Measurements from ENCODE around the gene CRTC3. TPM values are rescaled to one million over a fixed set of nuclear protein-coding genes. Genes with fewer than 3 reads are reported as not detected.
"Not testable (repeated sequence)": the region's sequence is repeated elsewhere in the genome, so short reads cannot be mapped to it uniquely, and the experiment has no call there.

CRTC3 gene
- total RNA-seq, 1 experiment from 2014 or later: 5.9 TPM

DNA sequence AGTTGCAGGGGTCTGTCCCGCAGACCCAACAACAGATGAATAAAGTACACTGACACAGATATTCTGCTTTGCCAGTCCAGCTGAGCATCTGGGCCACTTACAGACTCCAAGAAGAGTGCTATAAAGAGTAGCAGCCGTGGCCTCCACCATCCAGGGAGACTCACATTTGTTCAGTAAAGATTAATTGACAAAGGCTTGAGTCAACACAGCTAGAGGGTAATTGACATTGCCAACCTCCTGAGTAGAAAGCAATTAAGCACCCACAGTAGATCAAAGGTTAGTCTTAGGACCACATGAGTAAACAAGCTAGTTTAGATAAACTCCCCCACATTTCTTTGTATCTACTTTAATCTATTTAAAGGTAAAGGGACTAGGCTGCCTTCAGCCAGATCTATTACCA is 16.3 kb upstream of the CRTC3 start:
- in situ Hi-C loops (cut with HindIII; ENCODE audit: low sequenced_read_pairs): no loop called here
- no peak for DNase-seq (ENCODE audit: low spot score)

GRCh38 chr15:90513893-90514292 is 15.8 kb upstream of the CRTC3 start:
- in situ Hi-C loops (cut with HindIII; ENCODE audit: low sequenced_read_pairs); DNase-seq (ENCODE audit: low spot score): not testable (repeated sequence)

DNA sequence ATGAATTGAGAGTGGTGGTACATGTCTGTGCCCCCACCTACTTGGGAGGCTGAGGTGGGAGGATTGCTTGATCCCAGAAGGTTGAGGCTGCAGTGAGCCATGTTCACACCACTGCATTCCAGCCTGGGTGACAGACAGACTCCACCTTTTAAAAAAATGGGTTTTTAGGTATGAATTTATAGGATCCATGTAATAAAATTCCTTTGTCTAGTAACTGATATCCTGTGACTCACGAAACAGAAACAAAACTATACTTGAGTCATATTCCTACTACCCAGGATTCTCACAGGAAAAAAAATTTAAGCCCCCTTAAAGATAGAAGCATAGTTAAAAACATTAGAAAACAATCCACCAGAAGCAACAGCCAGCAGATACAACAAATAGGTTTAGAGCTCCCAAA is 10.0 kb upstream of the CRTC3 start:
- in situ Hi-C loops (cut with HindIII; ENCODE audit: low sequenced_read_pairs): no loop called here
- DNase-seq (ENCODE audit: low spot score): no peak

GRCh38 chr15:90520365-90520764 is 9.4 kb upstream of the CRTC3 start:
- DNase-seq (ENCODE audit: low spot score): no peak
- in situ Hi-C loops (cut with HindIII; ENCODE audit: low sequenced_read_pairs): no loop called here

- in situ Hi-C loops (cut with HindIII; ENCODE audit: low sequenced_read_pairs): no loop called here
Observed at GRCh38 chr15:90523373-90523772, 6.3 kb upstream of the CRTC3 start.

DNA sequence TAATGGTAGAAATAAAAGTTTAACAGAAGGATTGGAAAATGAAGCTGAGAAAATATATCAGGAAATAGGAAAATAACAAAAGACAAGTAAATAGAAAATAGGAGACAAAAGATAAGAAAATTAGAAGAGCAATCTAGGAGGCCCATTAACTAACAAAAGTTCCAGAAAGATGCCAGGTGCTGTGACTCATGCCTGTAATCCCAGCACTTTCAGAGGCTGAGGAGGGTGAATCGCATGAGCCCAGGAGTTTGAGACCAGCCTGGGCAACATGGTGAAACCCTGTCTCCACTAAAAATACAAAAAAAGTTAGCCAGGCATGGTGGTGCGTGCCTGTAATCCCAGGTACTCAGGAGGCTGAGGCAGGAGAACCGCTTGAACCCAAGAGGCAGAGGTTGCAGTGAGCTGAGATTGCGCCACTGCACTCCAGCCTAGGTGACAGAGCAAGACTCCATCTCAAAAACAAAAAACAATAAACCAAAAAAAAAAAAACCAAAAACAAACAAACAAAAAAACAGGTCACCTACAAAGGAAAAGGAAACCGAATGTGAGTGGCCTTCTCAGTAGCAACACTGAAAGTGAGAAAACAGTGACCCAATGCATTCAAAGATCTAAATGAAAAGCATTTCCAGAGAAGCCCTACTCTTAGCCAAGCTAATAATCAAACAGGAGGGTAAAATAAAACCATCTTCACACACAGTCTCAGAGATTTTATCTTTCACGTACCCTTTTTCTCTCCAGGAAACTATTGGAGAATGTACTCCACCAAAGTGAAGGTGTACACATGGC is 5.5 kb upstream of the CRTC3 start:
- in situ Hi-C loops (cut with HindIII; ENCODE audit: low sequenced_read_pairs); DNase-seq (ENCODE audit: low spot score): not testable (repeated sequence)

More at GRCh38 chr15:90523373-90523772, 6.3 kb upstream of the CRTC3 start:
- DNase-seq (ENCODE audit: low spot score): no peak

- in situ Hi-C loops (cut with HindIII; ENCODE audit: low sequenced_read_pairs): no loop called here
- DNase-seq (ENCODE audit: low spot score): no peak
Observed at GRCh38 chr15:90529011-90529370, 732 bp upstream of the CRTC3 start.

DNA sequence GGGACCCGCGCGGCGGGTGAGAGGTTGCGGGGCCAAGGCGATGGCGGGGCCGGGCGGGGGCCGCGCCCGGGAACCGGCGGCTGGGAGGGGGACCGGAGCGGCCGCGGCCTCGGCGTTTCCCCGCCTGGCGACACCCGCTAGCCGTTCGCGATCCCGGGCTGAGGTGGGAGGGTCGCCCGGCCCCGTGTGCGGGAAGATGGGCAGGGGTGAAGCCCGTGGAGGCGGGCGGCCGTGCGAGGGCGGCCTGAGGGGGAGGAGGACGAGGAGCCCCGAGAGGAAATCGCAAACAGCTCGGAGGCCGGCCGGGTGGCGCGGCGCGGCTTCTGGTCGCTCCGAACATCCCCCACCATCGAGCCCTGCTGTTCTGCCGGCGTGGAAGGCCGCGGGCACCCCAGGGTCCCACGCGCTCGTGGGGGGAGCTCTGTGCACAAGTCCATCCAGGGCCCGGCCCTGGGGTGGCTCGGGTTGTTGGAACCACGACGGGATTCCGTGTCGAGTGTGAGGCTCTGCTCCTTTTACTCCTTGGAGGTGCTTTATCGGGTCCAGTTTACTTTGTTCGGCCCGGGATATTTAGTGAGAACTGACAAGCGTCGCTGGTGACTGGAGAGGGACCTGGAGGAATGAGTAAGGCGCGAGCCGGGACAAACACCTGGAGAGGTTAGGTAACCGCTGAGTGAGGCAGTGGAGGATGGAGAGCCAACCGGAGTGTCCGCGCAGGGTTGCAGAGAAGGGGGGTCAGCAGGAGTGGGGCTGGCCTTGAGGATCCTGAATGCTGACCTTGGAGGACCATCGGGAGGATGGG is 728 bp downstream of the CRTC3 start:
- peak; percentile 48 for DNase-seq (ENCODE audit: low spot score)
- in situ Hi-C loops (cut with HindIII; ENCODE audit: low sequenced_read_pairs): no loop called here

- in situ Hi-C loops (cut with HindIII; ENCODE audit: low sequenced_read_pairs): no loop called here
- peak; percentile 31 for DNase-seq (ENCODE audit: low spot score)
Observed at GRCh38 chr15:90531147-90531546, 1.4 kb downstream of the CRTC3 start.

DNA sequence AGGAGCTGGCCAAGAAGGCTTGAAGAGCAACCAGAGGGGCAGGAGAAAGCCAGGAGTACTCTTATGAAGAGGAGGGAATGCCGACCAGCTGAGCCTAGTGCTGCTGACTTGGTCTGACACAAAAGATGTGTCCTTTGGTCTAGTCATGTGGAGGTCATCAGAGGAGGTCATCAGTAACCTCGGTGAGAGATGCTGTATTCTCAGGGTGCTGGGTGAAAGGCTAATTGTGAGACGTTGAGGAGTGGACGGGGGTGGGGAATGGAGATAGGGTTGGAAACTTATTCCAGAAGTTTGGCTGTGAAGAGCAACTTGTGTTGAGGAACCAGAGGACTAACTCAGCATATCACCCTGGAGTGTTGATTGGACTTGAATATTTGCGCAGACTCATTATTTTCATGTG is 5.5 kb downstream of the CRTC3 start:
- in situ Hi-C loops (cut with HindIII; ENCODE audit: low sequenced_read_pairs): no loop called here
- no peak for DNase-seq (ENCODE audit: low spot score)

DNA sequence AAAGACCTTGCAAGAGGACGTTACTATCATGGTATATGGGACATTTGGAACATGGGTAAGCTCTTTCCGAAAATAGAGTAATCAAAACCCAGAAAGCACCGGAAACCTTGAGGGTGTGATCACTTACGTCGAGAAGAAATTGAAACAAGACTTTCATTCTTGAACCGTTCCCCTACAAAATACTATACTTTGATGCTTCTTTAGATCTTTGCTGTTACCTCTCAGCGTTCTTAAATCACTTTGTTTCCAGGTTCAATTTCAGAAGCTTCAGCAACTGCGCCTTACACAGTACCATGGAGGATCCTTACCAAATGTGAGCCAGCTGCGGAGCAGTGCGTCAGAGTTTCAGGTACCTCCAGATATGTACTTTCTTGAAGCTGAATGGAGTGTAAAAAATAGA is 10.1 kb downstream of the CRTC3 start:
- in situ Hi-C loops (cut with HindIII; ENCODE audit: low sequenced_read_pairs): no loop called here
- no peak for DNase-seq (ENCODE audit: low spot score)

DNA sequence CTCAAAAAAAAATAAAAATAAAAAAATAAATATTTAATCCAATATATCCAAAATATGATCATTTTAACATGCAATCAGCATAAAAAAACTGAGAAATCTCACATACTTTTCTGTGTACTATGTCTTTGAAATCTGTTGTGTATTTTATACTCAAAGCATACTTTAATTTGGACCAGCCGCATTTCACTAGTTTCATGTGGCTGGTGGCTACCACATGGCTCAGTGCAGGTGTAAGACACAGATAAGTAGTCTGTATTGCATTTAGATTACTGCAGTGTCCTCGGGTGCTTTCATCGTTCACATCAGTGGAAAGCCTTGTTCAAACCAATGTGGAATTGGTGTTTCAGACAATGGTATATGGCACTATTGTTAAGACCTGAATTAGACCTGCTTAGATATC is 11.0 kb downstream of the CRTC3 start:
- no peak for DNase-seq (ENCODE audit: low spot score)
- in situ Hi-C loops (cut with HindIII; ENCODE audit: low sequenced_read_pairs): no loop called here

GRCh38 chr15:90545095-90545494 is 15.4 kb downstream of the CRTC3 start:
- DNase-seq (ENCODE audit: low spot score): no peak
- in situ Hi-C loops (cut with HindIII; ENCODE audit: low sequenced_read_pairs): no loop called here

- no peak for DNase-seq (ENCODE audit: low spot score)
- in situ Hi-C loops (cut with HindIII; ENCODE audit: low sequenced_read_pairs): no loop called here
Observed at GRCh38 chr15:90547540-90547939, 17.8 kb downstream of the CRTC3 start.

GRCh38 chr15:90550919-90551318 is 21.2 kb downstream of the CRTC3 start:
- peak; percentile 65 for DNase-seq (ENCODE audit: low spot score)
- in situ Hi-C loops (cut with HindIII; ENCODE audit: low sequenced_read_pairs): no loop called here

- in situ Hi-C loops (cut with HindIII; ENCODE audit: low sequenced_read_pairs): no loop called here
- DNase-seq (ENCODE audit: low spot score): no peak
Observed at GRCh38 chr15:90552162-90552928, 22.6 kb downstream of the CRTC3 start.

DNA sequence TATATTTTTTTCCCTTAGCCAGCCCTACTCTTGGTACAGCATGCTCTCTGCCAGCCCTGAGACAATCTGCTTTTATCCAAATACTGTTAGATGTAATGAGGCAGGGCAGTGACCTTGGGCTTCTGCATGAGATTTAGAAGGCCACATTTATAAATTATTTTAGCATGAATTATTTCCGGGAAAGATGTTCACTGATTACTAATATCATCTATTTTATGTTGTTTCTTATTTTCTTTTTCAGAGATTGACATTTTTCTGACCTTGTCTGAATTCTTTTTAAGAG is 23.1 kb downstream of the CRTC3 start:
- in situ Hi-C loops (cut with HindIII; ENCODE audit: low sequenced_read_pairs): no loop called here
- no peak for DNase-seq (ENCODE audit: low spot score)

DNA sequence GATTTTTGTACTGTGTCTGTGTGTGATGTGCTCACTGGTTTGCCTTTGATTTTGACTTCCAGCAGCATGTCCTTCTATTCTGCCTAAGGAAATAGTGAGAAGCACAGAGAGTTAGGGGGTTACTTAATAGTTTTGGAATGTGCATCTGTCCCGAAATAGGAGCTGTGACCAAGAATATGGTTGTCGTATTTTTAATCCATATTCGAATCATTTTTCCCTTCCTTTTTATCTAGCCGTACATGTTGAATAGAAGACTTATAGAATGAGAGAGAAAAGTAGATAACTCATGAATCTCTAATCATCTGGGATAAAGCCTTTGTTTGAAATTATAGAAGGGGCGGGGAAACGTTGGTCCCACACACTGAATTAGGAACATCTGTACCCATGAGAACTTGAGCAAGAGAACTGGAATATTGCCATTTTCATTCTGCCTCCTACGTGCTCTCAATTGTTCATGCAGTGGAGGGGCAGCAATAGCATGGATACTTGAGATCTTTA is 23.6 kb downstream of the CRTC3 start:
- in situ Hi-C loops (cut with HindIII; ENCODE audit: low sequenced_read_pairs): no loop called here
- no peak for DNase-seq (ENCODE audit: low spot score)

GRCh38 chr15:90557186-90558084 is 27.7 kb downstream of the CRTC3 start:
- DNase-seq (ENCODE audit: low spot score): peak; percentile 96
- in situ Hi-C loops (cut with HindIII; ENCODE audit: low sequenced_read_pairs): no loop called here

All from G401 (cell line).